Mesenchymal stem cell (in vitro differentiated cells and primary cell): Measurements from ENCODE around the gene CAVIN1.
A peak's percentile ranks its signal among the peaks of the same experiment; 100 is the strongest.
"Not testable (repeated sequence)": the region's sequence is repeated elsewhere in the genome, so short reads cannot be mapped to it uniquely, and the experiment has no call there.

Source experiments
- DNase-seq: peaks from one replicate; pipeline ENCODE4 v3.0.0-alpha.2; 2013
- H2AFZ ChIP-seq: one replicate; pipeline ENCODE4 v1.6.1; 2013; ENCODE audit warnings: low read depth, mild to moderate bottlenecking, control low read depth, inconsistent platforms, low read length, moderate library complexity
- H2AK5ac ChIP-seq: 2 replicates; pipeline ENCODE4 v1.6.1; 2013; ENCODE audit warnings: low read length, moderate library complexity, mild to moderate bottlenecking, inconsistent platforms; ENCODE audit not compliant: severe bottlenecking
- H2BK120ac ChIP-seq: one replicate; pipeline ENCODE4 v1.6.1; 2013; ENCODE audit warnings: low read depth, mild to moderate bottlenecking, inconsistent platforms, low read length, moderate library complexity
- H2BK12ac ChIP-seq, 2 experiments: one replicate each; pipeline ENCODE4 v1.6.1; 2013; ENCODE audit warnings: inconsistent platforms in 2 of 2, low read length in 2 of 2, mild to moderate bottlenecking in 2 of 2, moderate library complexity in 2 of 2, control low read depth in 1 of 2
- H2BK15ac ChIP-seq: one replicate; pipeline ENCODE4 v1.6.1; 2013; ENCODE audit warnings: mild to moderate bottlenecking, low read depth, inconsistent platforms; ENCODE audit not compliant: poor library complexity, severe bottlenecking
- H2BK5ac ChIP-seq: 2 replicates; pipeline ENCODE4 v1.6.1; 2013; ENCODE audit warnings: low read depth, mild to moderate bottlenecking, low read length, control low read depth, inconsistent platforms; ENCODE audit not compliant: poor library complexity, severe bottlenecking
- H3K14ac ChIP-seq, 2 experiments: one replicate each; pipeline ENCODE4 v1.6.1; 2013; ENCODE audit warnings: inconsistent platforms in 2 of 2, low read length in 2 of 2, control low read depth in 1 of 2, mild to moderate bottlenecking in 1 of 2, moderate library complexity in 1 of 2
- H3K18ac ChIP-seq, 2 experiments: one replicate each; pipeline ENCODE4 v1.6.1; 2013; ENCODE audit warnings: inconsistent platforms in 2 of 2, low read length in 2 of 2, control low read depth in 1 of 2, low read depth in 1 of 2, mild to moderate bottlenecking in 1 of 2
- H3K23ac ChIP-seq, 2 experiments: one replicate each; pipeline ENCODE4 v1.6.1; 2013; ENCODE audit warnings: inconsistent platforms in 2 of 2, low read length in 2 of 2, mild to moderate bottlenecking in 2 of 2, moderate library complexity in 2 of 2, control low read depth in 1 of 2
- H3K27ac ChIP-seq: 2 replicates; pipeline ENCODE4 v1.5.1; 2013; ENCODE audit warnings: mild to moderate bottlenecking, moderate library complexity, low read length, control low read depth, inconsistent platforms; ENCODE audit not compliant: poor library complexity, severe bottlenecking
- H3K27me3 ChIP-seq, 2 experiments: 2 replicates each; pipeline versions ENCODE4 v1.6.1 to v1.7.0; 2013; ENCODE audit warnings: low read length in 2 of 2, mild to moderate bottlenecking in 2 of 2, moderate library complexity in 2 of 2, control low read depth in 1 of 2, inconsistent platforms in 1 of 2; ENCODE audit not compliant: control insufficient read depth in 1 of 2, insufficient read depth in 1 of 2
- H3K36me3 ChIP-seq, 2 experiments: 2 replicates each; pipeline versions ENCODE4 v1.6.1 to v1.7.0; 2013; ENCODE audit warnings: low read length in 2 of 2, control low read depth in 1 of 2, inconsistent platforms in 1 of 2, low read depth in 1 of 2, mild to moderate bottlenecking in 1 of 2; ENCODE audit not compliant: insufficient read depth in 2 of 2, control insufficient read depth in 1 of 2
- H3K4ac ChIP-seq, 2 experiments: one replicate each; pipeline ENCODE4 v1.6.1; 2013; ENCODE audit warnings: inconsistent platforms in 2 of 2, low read length in 2 of 2, mild to moderate bottlenecking in 2 of 2, moderate library complexity in 2 of 2, control low read depth in 1 of 2, low read depth in 1 of 2
- H3K4me1 ChIP-seq: 2 replicates; pipeline ENCODE4 v1.6.1; 2013; ENCODE audit warnings: low read depth, low read length, control low read depth; ENCODE audit not compliant: control insufficient read depth, insufficient read depth
- H3K4me2 ChIP-seq: 2 replicates; pipeline ENCODE4 v1.6.1; 2013; ENCODE audit warnings: low read length, mild to moderate bottlenecking, inconsistent platforms; ENCODE audit not compliant: poor library complexity, severe bottlenecking
- H3K4me3 ChIP-seq, 2 experiments: 2 replicates each; pipeline versions ENCODE4 v1.5.1 to v1.7.0; 2013; ENCODE audit warnings: low read length in 2 of 2, mild to moderate bottlenecking in 2 of 2, control low read depth in 1 of 2, low read depth in 1 of 2; ENCODE audit not compliant: insufficient read depth in 1 of 2
- H3K79me1 ChIP-seq: replicated peaks from 2 replicates; pipeline ENCODE4 v1.6.1; 2013; ENCODE audit warnings: mild to moderate bottlenecking, control low read depth, low read length, inconsistent platforms; ENCODE audit not compliant: poor library complexity, severe bottlenecking
- H3K9ac ChIP-seq: 2 replicates; pipeline ENCODE4 v1.7.0; 2013; ENCODE audit warnings: mild to moderate bottlenecking, low read length, moderate library complexity
- H3K9me3 ChIP-seq: 2 replicates; pipeline ENCODE4 v1.7.0; 2013; ENCODE audit warnings: mild to moderate bottlenecking, low read length; ENCODE audit not compliant: control insufficient read depth
- H4K8ac ChIP-seq: one replicate; pipeline ENCODE4 v1.6.1; 2013; ENCODE audit warnings: inconsistent platforms, mild to moderate bottlenecking, low read length, moderate library complexity
- H4K91ac ChIP-seq: one replicate; pipeline ENCODE4 v1.6.1; 2013; ENCODE audit warnings: mild to moderate bottlenecking, low read length, inconsistent platforms
- WGBS: methylation state at CpG from one replicate; pipeline ENCODE4 v1.1.7; 2013; ENCODE audit warnings: mixed read lengths; 5-methylcytosine and 5-hydroxymethylcytosine counted together

Gene CAVIN1

DNA sequence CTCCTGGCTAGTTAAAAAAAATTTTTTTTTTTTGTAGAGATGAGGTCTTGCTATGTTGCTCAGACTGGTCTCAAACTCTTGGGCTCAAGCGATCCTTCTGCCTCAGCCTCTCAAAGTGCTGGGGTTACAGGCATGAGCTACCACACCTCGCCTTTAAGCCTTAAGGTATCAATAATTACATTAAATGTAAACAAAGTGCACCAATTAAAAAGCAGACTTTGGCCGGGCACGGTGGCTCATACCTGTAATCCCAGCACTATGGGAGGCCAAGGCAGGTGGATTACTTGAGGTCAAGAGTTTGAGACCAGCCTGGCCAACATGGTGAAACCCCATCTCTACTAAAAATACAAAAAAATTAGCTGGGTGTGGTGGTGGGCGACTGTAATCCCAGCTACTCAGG, 28.2 kb upstream of the CAVIN1 start:
- not testable (repeated sequence) for H2BK5ac ChIP-seq, H3K27ac ChIP-seq, H2BK15ac ChIP-seq, H4K8ac ChIP-seq, H3K4ac ChIP-seq, H3K4me1 ChIP-seq, H3K27me3 ChIP-seq, H3K36me3 ChIP-seq, H3K14ac ChIP-seq, H3K18ac ChIP-seq, H4K91ac ChIP-seq, H2AK5ac ChIP-seq, H3K9me3 ChIP-seq, H2BK120ac ChIP-seq, H3K4me2 ChIP-seq, H3K23ac ChIP-seq, H2AFZ ChIP-seq, H2BK12ac ChIP-seq, DNase-seq, H3K79me1 ChIP-seq, H3K9ac ChIP-seq, H3K4me3 ChIP-seq
- WGBS: 90% methylated on average over 4 of the region's 5 CpGs

DNA sequence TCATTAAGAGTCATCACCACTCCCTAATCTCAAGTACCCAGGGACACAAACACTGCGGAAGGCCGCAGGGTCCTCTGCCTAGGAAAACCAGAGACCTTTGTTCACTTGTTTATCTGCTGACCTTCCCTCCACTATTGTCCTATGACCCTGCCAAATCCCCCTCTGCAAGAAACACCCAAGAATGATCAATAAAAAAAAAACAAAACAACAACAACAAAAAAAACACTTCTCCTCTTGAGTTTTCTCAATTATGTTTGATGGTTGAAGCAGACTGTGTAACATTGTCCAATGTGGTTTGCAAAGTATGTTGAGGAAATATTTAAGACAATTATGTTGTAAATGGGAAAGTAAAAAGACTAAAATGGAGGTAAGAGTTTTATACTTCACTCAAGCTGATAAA, 26.8 kb upstream of the CAVIN1 start:
- H2AK5ac ChIP-seq, H3K36me3 ChIP-seq, H4K8ac ChIP-seq, H2BK15ac ChIP-seq, H3K9me3 ChIP-seq, H3K14ac ChIP-seq, H3K9ac ChIP-seq, H3K27me3 ChIP-seq, H3K4me2 ChIP-seq, H3K4ac ChIP-seq, H3K79me1 ChIP-seq, H3K18ac ChIP-seq, DNase-seq, H2BK12ac ChIP-seq, H2BK120ac ChIP-seq, H2BK5ac ChIP-seq, H2AFZ ChIP-seq, H4K91ac ChIP-seq, H3K4me3 ChIP-seq, H3K23ac ChIP-seq, H3K27ac ChIP-seq, H3K4me1 ChIP-seq: not testable (repeated sequence)
- no CpG with 5 or more reads among the region's 2 CpGs for WGBS

DNA sequence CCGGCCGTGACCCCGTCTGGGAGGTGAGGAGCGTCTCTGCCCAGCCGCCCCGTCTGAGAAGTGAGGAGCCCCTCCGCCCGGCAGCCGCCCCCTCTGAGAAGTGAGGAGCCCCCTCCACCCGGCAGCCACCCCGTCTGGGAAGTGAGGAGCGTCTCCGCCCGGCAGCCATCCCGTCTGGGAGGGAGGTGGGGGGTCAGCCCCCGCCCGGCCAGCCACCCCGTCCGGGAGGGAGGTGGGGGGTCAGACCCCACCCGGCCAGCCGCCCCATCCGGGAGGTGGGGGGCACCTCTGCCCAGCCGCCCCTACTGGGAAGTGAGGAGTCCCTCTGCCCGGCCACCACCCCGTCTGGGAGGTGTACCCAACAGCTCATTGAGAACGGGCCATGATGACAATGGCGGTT, 26.1 kb upstream of the CAVIN1 start:
- not testable (repeated sequence) for H3K27me3 ChIP-seq, H3K4me1 ChIP-seq, H3K18ac ChIP-seq, H3K9ac ChIP-seq, H3K4me2 ChIP-seq, H3K36me3 ChIP-seq, H3K9me3 ChIP-seq, H3K79me1 ChIP-seq, H3K4me3 ChIP-seq, H3K4ac ChIP-seq, H2BK12ac ChIP-seq, H2BK15ac ChIP-seq, H2AFZ ChIP-seq, H2AK5ac ChIP-seq, H4K91ac ChIP-seq, H3K23ac ChIP-seq, DNase-seq, H4K8ac ChIP-seq, H3K27ac ChIP-seq, H3K14ac ChIP-seq, H2BK5ac ChIP-seq
- 94% methylated on average over 19 of the region's 27 CpGs for WGBS
- H2BK120ac ChIP-seq: peak overlapping the region; percentile 34

DNA sequence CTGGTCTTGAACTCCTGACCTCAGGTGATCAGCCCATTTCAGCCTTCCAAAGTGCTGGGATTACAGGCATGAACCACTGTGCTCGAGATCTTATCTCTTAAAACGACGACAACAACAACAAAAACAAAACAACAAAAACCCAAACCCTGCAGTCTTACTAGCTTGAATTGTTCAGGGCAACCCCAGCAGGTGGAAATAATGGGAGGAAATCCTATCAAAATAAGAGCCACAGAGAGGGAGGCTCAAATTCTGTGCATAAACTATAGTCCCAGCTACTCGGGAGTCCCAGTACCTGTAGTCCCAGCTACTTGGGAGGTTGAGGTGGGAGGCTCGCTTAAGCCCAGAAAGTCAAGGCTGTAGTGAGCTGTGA, 19.1 kb upstream of the CAVIN1 start:
- Histone ChIP-seq H3K9ac (no peak overlapping the region), H4K91ac (no peak overlapping the region), H3K4me2 (no peak overlapping the region), H2BK5ac (no peak overlapping the region), H4K8ac (no peak overlapping the region), H2BK120ac (no peak overlapping the region), H3K9me3 (no peaks in the 10 kb centered on the region), H2BK12ac (no peak overlapping the region), H3K14ac (no peak overlapping the region), H3K4me3 (no peak overlapping the region), H2AK5ac (no peak overlapping the region), H3K79me1 (no peaks in the 10 kb centered on the region), H3K4ac (no peak overlapping the region), H3K4me1 (no peaks in the 10 kb centered on the region), H2BK15ac (no peak overlapping the region), H3K27ac (no peak overlapping the region), H3K36me3 (no peaks in the 10 kb centered on the region), H3K23ac (no peak overlapping the region), H3K27me3 (no peaks in the 10 kb centered on the region), H3K18ac (no peak overlapping the region), H2AFZ (no peak overlapping the region)
- WGBS: 25% methylated on average over 2 of the region's 5 CpGs
- no peak for DNase-seq
